Measurements from ENCODE around the gene PRAMEF4.
"Not testable (repeated sequence)": the region's sequence is repeated elsewhere in the genome, so short reads cannot be mapped to it uniquely, and the experiment has no call there.

DNA sequence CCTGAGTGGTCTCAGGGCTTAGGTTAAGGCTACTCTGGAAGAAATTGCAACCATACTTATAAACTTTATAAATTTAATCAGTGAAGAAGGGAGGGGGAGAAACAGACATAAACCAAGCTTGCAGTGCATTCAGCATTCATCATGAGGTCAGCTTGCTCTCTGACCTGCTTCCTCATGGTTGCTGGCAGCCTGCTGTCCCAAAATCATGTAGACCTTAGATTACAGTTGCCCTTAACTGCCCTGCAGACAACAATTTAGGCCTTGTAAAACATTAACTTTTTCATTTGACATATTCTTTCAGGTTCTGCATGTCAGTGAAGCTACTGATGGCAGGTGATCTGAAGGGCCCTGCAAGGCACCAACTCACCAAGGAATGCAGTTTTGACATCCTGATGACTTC, 13.2 kb upstream of the PRAMEF4 start:
- TF ChIP-seq POLR2A (IDR thresholded peaks at IDR 0.05): not testable (repeated sequence)
- TF ChIP-seq, protein P1, sequence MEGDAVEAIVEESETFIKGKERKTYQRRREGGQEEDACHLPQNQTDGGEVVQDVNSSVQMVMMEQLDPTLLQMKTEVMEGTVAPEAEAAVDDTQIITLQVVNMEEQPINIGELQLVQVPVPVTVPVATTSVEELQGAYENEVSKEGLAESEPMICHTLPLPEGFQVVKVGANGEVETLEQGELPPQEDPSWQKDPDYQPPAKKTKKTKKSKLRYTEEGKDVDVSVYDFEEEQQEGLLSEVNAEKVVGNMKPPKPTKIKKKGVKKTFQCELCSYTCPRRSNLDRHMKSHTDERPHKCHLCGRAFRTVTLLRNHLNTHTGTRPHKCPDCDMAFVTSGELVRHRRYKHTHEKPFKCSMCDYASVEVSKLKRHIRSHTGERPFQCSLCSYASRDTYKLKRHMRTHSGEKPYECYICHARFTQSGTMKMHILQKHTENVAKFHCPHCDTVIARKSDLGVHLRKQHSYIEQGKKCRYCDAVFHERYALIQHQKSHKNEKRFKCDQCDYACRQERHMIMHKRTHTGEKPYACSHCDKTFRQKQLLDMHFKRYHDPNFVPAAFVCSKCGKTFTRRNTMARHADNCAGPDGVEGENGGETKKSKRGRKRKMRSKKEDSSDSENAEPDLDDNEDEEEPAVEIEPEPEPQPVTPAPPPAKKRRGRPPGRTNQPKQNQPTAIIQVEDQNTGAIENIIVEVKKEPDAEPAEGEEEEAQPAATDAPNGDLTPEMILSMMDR (IDR thresholded peaks at IDR 0.05): not testable (repeated sequence)

Data from Peyer's patch (tissue), 4 donors.